ENCODE measurements around the gene GPATCH1. TPM values are rescaled to one million over a fixed set of nuclear protein-coding genes. Genes with fewer than 3 reads are reported as not detected.
"Not testable (repeated sequence)": the region's sequence is repeated elsewhere in the genome, so short reads cannot be mapped to it uniquely, and the experiment has no call there.

Gene GPATCH1
- total RNA-seq, 4 donors from 2014 or later, result 9.1 to 11.6 (median 10.0) TPM

- Histone ChIP-seq H3K4me3 (replicated peaks in 1 of 3) (no peak overlapping the region), H3K36me3 (peaks cover 53 to 69% of the 10 kb centered on the region in 2 donors), H3K9me3 (no peaks in the 10 kb centered on the region), H3K4me1 (no peaks in the 10 kb centered on the region), H3K27ac (no peak overlapping the region), H3K27me3 (no peaks in the 10 kb centered on the region)
- intact Hi-C loops (cut with DNase I), result no loop called here
- no peak for DNase-seq
- WGBS, 2 donors, result 89 to 92% methylated on average over 4 of the region's 4 CpGs
- no peak for TF ChIP-seq CTCF (IDR thresholded peaks at IDR 0.05)
- no peak for TF ChIP-seq POLR2A (IDR thresholded peaks at IDR 0.05)
These were observed 33.3 kb downstream of the GPATCH1 start for GRCh38 chr19:33114312-33114711.

GRCh38 chr19:33117501-33117900 is 36.5 kb downstream of the GPATCH1 start:
- no peak overlapping the region for H3K4me3 ChIP-seq (replicated peaks in 1 of 3)
- intact Hi-C loops (cut with DNase I), result no loop called here
- H3K9me3 ChIP-seq, result no peaks in the 10 kb centered on the region
- no peak for DNase-seq
- H3K27me3 ChIP-seq, result no peaks in the 10 kb centered on the region
- peaks cover 32 to 47% of the 10 kb centered on the region in 2 donors for H3K36me3 ChIP-seq
- 83 to 97% methylated on average over 8 of the region's 8 CpGs for WGBS, 2 donors
- no peaks in the 10 kb centered on the region for H3K4me1 ChIP-seq
- no peak for TF ChIP-seq CTCF (IDR thresholded peaks at IDR 0.05)
- no peak for TF ChIP-seq POLR2A (IDR thresholded peaks at IDR 0.05)
- H3K27ac ChIP-seq, result no peak overlapping the region

- no peaks in the 10 kb centered on the region for H3K4me1 ChIP-seq
- H3K27me3 ChIP-seq, result no peaks in the 10 kb centered on the region
- TF ChIP-seq CTCF (IDR thresholded peaks at IDR 0.05), result no peak
- no peak overlapping the region for H3K4me3 ChIP-seq (replicated peaks in 1 of 3)
- peaks cover 32 to 35% of the 10 kb centered on the region in 2 donors for H3K36me3 ChIP-seq
- no peak for DNase-seq
- WGBS, 2 donors, result 95 to 96% methylated on average over 10 of the region's 10 CpGs
- no peaks in the 10 kb centered on the region for H3K9me3 ChIP-seq
- intact Hi-C loops (cut with DNase I), result no loop called here
- no peak overlapping the region for H3K27ac ChIP-seq
These were observed 37.7 kb downstream of the GPATCH1 start for GRCh38 chr19:33118643-33119042.

GRCh38 chr19:33124207-33125098 is 43.5 kb downstream of the GPATCH1 start:
- H3K9me3 ChIP-seq, result no peaks in the 10 kb centered on the region
- no peaks in the 10 kb centered on the region for H3K27me3 ChIP-seq
- no peak overlapping the region for H3K27ac ChIP-seq
- 83 to 85% methylated on average over 10 of the region's 10 CpGs for WGBS, 2 donors
- no peak overlapping the region for H3K4me3 ChIP-seq (replicated peaks in 1 of 3)
- no peak for DNase-seq
- intact Hi-C loops (cut with DNase I), result loop anchor here (5.0 kb wide), 1 partner anchor 147 kb away; no protein-coding TSS in a partner anchor
- H3K36me3 ChIP-seq, result peaks cover 8 to 19% of the 10 kb centered on the region in 2 donors
- no peak for TF ChIP-seq CTCF (IDR thresholded peaks at IDR 0.05)
- TF ChIP-seq POLR2A (IDR thresholded peaks at IDR 0.05), result no peak
- H3K4me1 ChIP-seq, result no peaks in the 10 kb centered on the region

- no peak overlapping the region for H3K4me3 ChIP-seq (replicated peaks in 1 of 3)
- 40 to 46% methylated on average over 12 of the region's 12 CpGs for WGBS, 2 donors
- peaks cover 15 to 25% of the 10 kb centered on the region in 2 donors for H3K36me3 ChIP-seq
- H3K9me3 ChIP-seq, result no peaks in the 10 kb centered on the region
- intact Hi-C loops (cut with DNase I), result no loop called here
- H3K27ac ChIP-seq, result no peak overlapping the region
- no peaks in the 10 kb centered on the region for H3K4me1 ChIP-seq
- peak; percentile 45 to 51 for DNase-seq
- no peaks in the 10 kb centered on the region for H3K27me3 ChIP-seq
- TF ChIP-seq POLR2A (IDR thresholded peaks at IDR 0.05), result no peak
- peak; percentile 52 to 84 (median 62) for TF ChIP-seq CTCF (IDR thresholded peaks at IDR 0.05)
These were observed 45.0 kb downstream of the GPATCH1 start for GRCh38 chr19:33125929-33126388.

- intact Hi-C loops (cut with DNase I); H3K27ac ChIP-seq; DNase-seq; H3K4me3 ChIP-seq (replicated peaks in 1 of 3); H3K27me3 ChIP-seq; H3K4me1 ChIP-seq; H3K9me3 ChIP-seq: not testable (repeated sequence)
- WGBS, 2 donors, result 92 to 93% methylated on average over 8 of the region's 8 CpGs
- H3K36me3 ChIP-seq, result peaks cover 16 to 25% of the 10 kb centered on the region in 2 donors
These were observed 45.7 kb downstream of the GPATCH1 start for GRCh38 chr19:33126712-33127111.
